ENCODE data around the gene FCHSD2.

DNA sequence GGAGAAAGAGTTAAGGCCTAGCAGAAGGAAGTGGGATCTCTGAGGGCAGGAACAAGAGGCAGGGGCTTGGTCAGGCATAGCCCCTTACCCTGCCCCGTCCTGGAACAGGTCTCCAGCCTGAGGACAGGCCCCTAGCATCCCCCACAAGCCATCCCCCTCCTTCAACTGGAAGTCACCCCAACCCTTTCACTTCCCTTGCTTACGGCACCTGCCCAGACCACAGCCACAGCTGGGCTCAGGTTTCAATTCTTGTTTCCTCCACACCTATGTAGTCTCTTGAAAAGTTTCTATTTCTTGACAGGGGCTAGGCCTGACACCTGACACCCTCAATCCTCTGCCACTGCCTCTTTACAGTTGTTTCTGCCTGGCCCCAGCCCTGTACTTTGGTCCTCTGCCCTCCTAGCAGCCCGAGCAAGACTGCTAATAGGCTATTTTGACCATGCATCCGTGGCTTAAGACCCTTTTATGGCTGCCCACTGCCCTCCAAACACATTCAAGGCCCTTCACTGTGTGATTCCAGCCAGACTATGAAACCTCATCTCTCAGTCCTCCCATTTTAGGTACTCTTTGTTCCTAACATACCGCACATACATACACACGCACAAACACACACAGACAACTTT lies 10.9 kb upstream of the FCHSD2 start:
- TF ChIP-seq, protein P1, sequence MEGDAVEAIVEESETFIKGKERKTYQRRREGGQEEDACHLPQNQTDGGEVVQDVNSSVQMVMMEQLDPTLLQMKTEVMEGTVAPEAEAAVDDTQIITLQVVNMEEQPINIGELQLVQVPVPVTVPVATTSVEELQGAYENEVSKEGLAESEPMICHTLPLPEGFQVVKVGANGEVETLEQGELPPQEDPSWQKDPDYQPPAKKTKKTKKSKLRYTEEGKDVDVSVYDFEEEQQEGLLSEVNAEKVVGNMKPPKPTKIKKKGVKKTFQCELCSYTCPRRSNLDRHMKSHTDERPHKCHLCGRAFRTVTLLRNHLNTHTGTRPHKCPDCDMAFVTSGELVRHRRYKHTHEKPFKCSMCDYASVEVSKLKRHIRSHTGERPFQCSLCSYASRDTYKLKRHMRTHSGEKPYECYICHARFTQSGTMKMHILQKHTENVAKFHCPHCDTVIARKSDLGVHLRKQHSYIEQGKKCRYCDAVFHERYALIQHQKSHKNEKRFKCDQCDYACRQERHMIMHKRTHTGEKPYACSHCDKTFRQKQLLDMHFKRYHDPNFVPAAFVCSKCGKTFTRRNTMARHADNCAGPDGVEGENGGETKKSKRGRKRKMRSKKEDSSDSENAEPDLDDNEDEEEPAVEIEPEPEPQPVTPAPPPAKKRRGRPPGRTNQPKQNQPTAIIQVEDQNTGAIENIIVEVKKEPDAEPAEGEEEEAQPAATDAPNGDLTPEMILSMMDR (IDR thresholded peaks at IDR 0.05; ENCODE audit: low read length), result no peak
- no peak for TF ChIP-seq EZH2 (IDR thresholded peaks at IDR 0.05; ENCODE audit: borderline replicate concordance, low read length)

All from OCI-LY1 (cell line).